Omental fat pad (tissue), 4 donors: Measurements from ENCODE around the gene IL21R. TPM values are rescaled to one million over a fixed set of nuclear protein-coding genes. Genes with fewer than 3 reads are reported as not detected.
"Not testable (repeated sequence)": the region's sequence is repeated elsewhere in the genome, so short reads cannot be mapped to it uniquely, and the experiment has no call there.

Source experiments
- ATAC-seq: fragments of 150-250 bp; one replicate; pipeline ENCODE4 v1.9.1; 2016; ENCODE audit warnings: mild to moderate bottlenecking, moderate library complexity; ENCODE audit not compliant: low FRiP score
- DNase-seq: peaks from one replicate; pipeline ENCODE4 v3.0.0-alpha.2; 2019; ENCODE audit warnings: low spot score
- CTCF ChIP-seq, 3 donors: fragments of 450-650 bp; IDR thresholded peaks; one replicate each; pipeline ENCODE4 v1.5.1; 2016 to 2017; ENCODE audit warnings: antibody characterized with exemption in 3 of 3, mild to moderate bottlenecking in 3 of 3, moderate library complexity in 2 of 3
- total RNA-seq, 4 donors: library from RNA; depleted of rRNA; stranded (reverse); fragments of >200 nt; gene quantifications; one replicate each; pipeline ENCODE4 v1.1.0, GENCODE V29; 2016

IL21R gene
- total RNA-seq, 4 donors from 2014 or later, result 0.19 to 1.3 (median 0.25) TPM; not detected in 1

DNA sequence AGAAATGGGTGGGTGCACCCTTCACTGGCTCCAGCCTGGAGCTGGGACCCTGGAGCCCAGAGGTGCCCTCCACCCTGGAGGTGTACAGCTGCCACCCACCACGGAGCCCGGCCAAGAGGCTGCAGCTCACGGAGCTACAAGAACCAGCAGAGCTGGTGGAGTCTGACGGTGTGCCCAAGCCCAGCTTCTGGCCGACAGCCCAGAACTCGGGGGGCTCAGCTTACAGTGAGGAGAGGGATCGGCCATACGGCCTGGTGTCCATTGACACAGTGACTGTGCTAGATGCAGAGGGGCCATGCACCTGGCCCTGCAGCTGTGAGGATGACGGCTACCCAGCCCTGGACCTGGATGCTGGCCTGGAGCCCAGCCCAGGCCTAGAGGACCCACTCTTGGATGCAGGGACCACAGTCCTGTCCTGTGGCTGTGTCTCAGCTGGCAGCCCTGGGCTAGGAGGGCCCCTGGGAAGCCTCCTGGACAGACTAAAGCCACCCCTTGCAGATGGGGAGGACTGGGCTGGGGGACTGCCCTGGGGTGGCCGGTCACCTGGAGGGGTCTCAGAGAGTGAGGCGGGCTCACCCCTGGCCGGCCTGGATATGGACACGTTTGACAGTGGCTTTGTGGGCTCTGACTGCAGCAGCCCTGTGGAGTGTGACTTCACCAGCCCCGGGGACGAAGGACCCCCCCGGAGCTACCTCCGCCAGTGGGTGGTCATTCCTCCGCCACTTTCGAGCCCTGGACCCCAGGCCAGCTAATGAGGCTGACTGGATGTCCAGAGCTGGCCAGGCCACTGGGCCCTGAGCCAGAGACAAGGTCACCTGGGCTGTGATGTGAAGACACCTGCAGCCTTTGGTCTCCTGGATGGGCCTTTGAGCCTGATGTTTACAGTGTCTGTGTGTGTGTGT lies 46.8 kb downstream of the IL21R start:
- TF ChIP-seq CTCF (IDR thresholded peaks at IDR 0.05), result no peak
- DNase-seq (no peak), ATAC-seq (no peak)

- ATAC-seq (no peak), DNase-seq (no peak)
- TF ChIP-seq CTCF (IDR thresholded peaks at IDR 0.05), result no peak
Measured at GRCh38 chr16:27449434-27450195, 47.6 kb downstream of the IL21R start.

DNA sequence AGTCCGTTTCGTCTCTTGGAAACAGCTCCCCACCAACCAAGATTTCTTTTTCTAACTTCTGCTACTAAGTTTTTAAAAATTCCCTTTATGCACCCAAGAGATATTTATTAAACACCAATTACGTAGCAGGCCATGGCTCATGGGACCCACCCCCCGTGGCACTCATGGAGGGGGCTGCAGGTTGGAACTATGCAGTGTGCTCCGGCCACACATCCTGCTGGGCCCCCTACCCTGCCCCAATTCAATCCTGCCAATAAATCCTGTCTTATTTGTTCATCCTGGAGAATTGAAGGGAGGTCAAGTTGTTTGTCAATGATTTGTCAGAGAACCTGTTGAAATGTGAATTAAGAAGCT lies 48.2 kb downstream of the IL21R start:
- no peak for TF ChIP-seq CTCF (IDR thresholded peaks at IDR 0.05)
- no peak for ATAC-seq
- no peak for DNase-seq

- DNase-seq (no peak), ATAC-seq (no peak)
- TF ChIP-seq CTCF (IDR thresholded peaks at IDR 0.05), result no peak
Measured at GRCh38 chr16:27452569-27453493, 50.9 kb downstream of the IL21R start.

- no peak for ATAC-seq
- no peak for DNase-seq
- no peak for TF ChIP-seq CTCF (IDR thresholded peaks at IDR 0.05)
Measured at GRCh38 chr16:27453494-27453825, 51.5 kb downstream of the IL21R start.

- no peak for TF ChIP-seq CTCF (IDR thresholded peaks at IDR 0.05)
- DNase-seq (no peak), ATAC-seq (no peak)
Measured at GRCh38 chr16:27455700-27456099, 53.7 kb downstream of the IL21R start.

GRCh38 chr16:27457605-27457900 lies 55.6 kb downstream of the IL21R start:
- not testable (repeated sequence) for ATAC-seq, DNase-seq
